ENCODE results near the gene DOCK8.

Gene DOCK8

DNA sequence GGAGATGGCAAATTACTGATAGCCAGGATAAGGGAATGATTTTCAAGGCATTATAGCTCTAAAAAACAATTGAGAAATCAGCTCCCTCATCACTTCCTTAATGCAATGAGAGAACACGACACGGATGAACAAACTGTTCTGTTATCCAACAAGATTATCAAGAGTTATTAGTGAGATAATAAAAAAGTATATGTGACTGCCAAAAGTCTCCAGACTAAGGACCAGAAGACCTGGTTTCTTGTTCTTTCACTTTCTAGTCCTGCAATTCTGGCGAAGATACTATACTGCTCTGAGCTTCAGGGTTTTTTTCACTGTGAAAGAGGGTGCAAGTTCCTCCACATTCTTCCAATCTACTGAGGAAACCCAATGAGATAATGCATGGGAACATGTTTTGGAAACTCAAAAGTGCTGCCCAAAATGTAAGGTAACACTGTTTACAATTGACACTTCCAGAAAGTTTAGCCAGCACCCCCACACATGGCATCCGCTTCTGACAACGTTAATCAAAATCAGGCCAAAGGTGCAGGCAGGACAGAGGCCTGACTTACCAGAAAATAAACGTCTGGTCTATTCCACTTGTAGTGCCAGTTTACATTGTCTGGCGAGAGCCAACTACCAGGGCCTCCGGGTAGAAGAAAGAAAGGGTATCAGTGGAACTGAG is 254.2 kb downstream of the DOCK8 start:
- peak; percentile 34 for DNase-seq

GRCh38 chr9:469672-470551 is 255.2 kb downstream of the DOCK8 start:
- peak; percentile 87 for DNase-seq

- no peak for DNase-seq
Observed at GRCh38 chr9:470552-471194, 256.0 kb downstream of the DOCK8 start.

DNA sequence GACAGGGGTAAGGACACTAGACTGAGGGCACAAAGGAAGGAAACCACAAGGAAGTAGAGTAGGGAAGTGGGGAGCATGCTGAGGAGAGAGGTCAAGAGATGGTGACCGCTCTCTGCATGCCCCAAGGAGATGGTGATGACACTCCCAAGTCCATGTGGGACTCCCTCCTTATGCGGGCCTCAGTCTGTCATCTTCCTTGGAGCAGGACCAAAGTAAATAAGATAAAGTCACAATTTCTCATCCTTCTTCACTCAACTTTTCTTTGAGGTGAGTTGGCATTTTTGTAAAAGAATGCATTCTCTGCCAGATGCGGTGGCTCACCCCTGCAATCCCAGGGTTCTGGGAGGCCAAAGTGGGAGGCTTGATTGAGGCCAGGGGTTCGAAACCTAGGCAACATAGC is 256.7 kb downstream of the DOCK8 start:
- DNase-seq = no peak

DNA sequence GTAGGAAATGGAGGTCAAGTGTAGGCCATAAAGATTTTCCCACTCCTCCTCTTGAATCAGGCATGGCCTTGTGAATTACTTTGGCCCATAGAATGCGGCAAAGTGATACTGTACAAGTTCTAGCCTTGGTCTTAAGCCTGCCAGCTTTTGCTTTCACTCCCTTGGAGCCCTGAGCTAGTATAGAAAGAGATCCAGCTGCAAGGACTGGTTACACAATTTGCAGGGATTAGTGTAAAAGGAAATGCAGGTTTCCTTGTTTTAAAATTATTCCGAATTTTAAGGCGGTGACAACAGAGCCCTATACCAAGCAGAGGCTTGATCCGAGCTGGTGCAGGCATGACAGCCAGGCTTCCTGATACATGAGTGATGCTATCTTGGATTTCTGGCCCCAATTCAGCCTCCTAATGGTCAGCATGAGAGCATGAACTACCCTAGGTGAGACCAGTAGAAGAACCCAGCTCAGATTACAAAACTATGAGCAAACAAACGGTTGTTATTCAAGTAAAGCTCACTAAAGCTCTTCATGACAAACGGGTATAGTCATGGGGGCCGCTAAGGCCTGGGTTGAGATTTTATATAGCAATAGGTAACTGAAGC is 257.9 kb downstream of the DOCK8 start:
- DNase-seq = no peak

DNA sequence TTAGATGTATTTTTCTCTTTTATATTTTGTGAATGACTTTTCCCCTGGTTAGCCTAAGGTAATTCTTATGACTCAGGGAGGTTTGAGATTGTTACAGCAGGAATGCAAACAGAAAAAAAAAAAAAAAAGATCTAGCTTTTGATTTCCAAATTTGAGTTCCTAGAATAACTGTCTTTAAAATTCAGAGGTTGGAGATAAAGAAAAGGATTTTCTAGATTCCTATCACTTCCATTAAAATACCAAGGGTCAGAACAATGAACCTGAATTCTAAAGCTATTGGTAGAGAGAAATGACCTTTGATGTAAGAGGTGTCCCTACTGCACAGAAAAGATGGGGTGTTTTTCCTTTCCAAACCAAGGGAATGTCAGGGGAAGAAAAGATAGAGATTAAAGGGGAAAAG is 262.5 kb downstream of the DOCK8 start:
- DNase-seq = no peak

- DNase-seq = no peak
Observed at GRCh38 chr9:479304-479970, 264.8 kb downstream of the DOCK8 start.

- no peak for DNase-seq
Observed at GRCh38 chr9:479971-480350, 265.3 kb downstream of the DOCK8 start.

DNA sequence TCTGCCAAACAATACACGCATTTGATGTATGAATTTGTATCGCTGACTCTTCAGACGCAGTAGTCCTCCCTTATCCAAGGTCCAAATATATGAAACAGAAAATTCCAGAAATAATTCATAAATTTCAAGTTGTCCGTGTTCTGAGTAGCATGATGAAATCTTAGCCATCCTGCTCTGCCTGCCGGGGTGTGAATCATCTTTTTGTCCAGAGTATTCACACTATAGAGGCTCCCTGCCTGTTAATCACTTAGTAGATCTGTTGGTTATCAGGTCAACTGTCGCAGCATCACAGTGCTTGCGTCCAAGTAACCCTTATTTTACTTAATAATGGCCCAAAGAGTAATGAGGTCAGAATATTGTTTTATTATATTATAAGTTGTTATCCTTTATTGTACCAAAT is 268.1 kb downstream of the DOCK8 start:
- DNase-seq = no peak

DNA sequence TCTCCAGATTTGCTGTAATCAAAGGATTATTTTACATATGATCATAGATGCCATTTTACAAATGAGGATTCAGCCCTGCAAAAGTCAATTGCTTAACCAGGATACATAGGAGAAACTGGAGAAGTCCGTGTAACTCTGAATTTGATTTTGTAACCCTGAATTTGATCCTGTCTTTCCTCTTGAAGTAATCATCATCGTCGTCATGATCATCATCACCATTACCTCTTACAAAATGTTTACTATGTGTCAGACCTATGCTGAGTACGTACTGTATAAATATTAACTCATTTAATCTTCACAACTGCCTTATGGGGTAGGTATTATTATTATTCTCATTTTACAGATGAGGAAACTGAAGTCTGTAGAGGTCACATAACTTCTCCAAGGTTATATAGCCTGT is 271.5 kb downstream of the DOCK8 start:
- no peak for DNase-seq

- DNase-seq = no peak
Observed at GRCh38 chr9:487429-487828, 272.8 kb downstream of the DOCK8 start.

GRCh38 chr9:488448-488847 is 273.8 kb downstream of the DOCK8 start:
- no peak for DNase-seq

DNA sequence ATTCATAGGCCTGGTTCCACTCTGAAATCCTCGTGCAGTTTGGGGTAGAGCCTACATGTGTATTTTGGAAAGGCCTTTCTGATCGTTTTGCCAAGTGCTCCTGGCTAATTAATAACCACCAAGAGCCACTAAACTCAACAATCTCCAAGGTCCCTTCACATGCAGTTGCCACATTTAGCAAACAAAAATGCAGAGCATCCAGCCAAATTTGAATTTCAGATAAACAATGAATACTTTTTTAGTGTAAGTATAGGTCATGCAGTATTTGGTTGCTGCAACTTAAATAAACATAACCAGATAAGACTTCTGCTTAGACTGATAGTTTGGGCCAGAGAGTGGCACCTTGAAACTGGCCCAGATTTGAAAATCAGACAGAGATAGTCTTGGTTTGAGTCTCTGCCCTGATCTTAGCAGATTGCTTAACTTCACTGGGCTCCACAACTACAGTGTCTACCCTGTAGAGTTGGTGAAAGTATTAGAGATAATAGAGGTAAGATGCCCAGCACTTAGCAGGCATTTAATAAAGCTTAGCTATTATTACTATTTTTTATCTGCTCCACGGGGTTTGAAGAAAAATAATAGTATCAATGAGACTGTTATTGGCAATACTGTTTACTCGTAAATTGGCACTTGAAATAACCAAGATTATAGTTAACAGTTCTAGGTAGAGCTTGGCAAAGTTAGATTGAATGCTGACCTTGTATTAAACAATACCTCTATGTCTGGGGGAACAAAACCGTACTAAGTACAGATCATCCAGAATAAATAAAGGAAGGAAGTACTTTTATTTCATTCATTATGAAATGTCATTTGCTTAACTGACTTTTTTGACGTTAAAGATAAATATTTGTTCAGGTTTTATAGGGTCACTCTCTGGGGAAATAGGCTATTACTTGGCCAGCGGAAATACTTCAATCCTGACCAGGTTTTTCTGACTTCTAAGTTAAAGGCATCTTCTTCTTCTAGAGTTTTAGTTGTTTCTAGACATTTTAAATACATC is 274.8 kb downstream of the DOCK8 start:
- no peak for DNase-seq

GRCh38 chr9:494764-495163 is 280.1 kb downstream of the DOCK8 start:
- DNase-seq = no peak

DNA sequence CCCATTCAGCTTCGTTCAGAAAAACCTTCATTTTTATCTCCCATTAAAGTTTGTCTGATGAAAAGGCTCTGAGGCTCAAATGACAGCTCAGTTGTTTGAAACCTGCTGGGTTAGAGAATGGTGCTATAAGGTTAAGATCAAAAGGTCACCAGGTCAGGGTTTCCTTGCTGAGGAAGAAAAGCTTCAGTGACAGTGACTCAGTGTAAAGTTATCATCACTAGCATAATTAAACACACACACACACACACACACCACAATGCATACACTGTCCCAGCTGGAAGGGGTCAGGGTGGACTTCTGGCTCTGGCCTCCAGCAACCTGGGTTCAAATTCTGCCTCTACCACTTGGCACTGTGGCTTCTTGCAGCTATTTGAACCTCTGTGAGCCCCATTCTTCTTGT is 281.1 kb downstream of the DOCK8 start:
- no peak for DNase-seq

GRCh38 chr9:503326-503725 is 288.7 kb downstream of the DOCK8 start:
- no peak for DNase-seq

DNA sequence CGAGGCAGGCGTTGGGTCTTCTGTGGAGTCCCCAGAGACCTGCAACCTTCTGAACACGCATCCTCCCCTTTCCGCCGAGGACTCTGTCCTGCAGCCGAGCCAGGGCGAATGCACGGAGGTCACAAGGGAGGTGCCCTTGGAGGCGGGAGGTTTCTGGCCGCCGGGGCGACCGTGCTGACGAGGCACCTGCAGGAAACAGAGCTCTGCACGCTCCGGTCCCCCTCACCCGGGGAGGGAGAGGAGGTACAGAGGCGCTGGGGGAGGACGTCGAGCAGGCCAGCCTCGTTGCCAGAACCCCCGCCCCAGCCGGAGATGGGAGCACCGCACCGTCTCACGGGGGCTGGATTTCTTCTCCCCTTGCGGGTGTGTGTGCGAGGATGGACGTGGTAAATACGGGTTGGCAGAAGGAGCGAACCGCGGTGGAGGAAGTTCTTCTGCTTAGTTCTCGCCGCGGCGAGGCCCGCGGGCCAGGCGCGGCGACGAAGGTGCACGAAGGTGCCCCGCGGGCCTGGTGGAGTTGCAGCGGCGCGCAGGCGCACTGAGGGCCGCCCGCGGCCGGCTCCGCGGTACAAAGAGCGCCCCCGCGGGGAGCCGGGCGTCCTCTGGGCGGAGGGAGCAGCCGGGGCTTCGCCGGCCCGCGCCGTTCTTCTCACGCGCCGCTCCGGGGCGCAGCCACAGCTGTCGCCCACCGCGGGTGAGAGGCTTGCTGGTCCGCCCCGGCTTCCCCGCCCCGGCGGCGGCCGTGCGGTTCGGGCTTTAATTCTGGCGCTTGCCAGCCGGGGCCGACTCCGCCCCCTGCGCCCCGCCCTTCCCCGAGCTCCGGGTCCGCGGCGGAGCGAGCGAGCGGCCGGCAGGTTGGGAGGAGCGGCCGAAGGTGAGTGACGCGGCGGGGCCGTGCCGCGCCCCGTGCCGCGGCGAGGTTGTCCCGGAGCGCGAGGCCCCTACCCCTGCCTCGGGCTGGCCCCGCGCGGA is 289.5 kb downstream of the DOCK8 start, which contains the start of gene KANK1:
Gene KANK1 (plus strand): TSS at position 815 of the 972 bp plus-strand sequence.
- peak; percentile 76 for DNase-seq

GRCh38 chr9:504921-505740 is 290.5 kb downstream of the DOCK8 start:
- peak; percentile 6 for DNase-seq

GRCh38 chr9:505741-506059 is 291.0 kb downstream of the DOCK8 start:
- DNase-seq = no peak

- no peak for DNase-seq
Observed at GRCh38 chr9:506281-506680, 291.6 kb downstream of the DOCK8 start.
